ENCODE results near the gene NOL11.

DNA sequence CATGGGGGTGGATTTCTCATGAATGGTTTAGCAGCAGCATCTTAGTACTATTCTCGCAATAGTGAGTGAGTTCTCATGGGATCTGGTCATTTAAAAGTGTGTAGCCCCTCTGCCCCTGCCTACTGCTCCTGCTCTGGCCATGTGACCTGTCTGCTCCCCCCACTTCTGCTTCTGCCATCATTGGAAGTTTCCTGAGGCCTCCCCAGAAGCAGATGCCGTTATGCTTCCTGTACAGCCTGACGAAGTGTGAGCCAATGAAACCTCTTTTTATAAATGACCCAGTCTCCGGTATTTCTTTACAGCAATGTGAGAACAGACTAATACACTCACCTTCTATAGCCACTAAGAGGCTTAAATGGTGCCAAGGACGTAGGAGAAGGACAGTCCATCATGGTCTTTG is 51.5 kb downstream of the NOL11 start:
- TF ChIP-seq, protein P1, sequence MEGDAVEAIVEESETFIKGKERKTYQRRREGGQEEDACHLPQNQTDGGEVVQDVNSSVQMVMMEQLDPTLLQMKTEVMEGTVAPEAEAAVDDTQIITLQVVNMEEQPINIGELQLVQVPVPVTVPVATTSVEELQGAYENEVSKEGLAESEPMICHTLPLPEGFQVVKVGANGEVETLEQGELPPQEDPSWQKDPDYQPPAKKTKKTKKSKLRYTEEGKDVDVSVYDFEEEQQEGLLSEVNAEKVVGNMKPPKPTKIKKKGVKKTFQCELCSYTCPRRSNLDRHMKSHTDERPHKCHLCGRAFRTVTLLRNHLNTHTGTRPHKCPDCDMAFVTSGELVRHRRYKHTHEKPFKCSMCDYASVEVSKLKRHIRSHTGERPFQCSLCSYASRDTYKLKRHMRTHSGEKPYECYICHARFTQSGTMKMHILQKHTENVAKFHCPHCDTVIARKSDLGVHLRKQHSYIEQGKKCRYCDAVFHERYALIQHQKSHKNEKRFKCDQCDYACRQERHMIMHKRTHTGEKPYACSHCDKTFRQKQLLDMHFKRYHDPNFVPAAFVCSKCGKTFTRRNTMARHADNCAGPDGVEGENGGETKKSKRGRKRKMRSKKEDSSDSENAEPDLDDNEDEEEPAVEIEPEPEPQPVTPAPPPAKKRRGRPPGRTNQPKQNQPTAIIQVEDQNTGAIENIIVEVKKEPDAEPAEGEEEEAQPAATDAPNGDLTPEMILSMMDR (conservative IDR thresholded peaks at IDR 0.05; ENCODE audit: low read depth in 2 of 2), result no peak
- no peak for TF ChIP-seq POLR2AphosphoS5 (IDR thresholded peaks at IDR 0.05; ENCODE audit: low read depth)
- no peak for TF ChIP-seq JUNB (IDR thresholded peaks at IDR 0.05; ENCODE audit: unreplicated experiment)
- TF ChIP-seq EZH2 (IDR thresholded peaks at IDR 0.05; ENCODE audit: low read depth, unreplicated experiment), result no peak
- TF ChIP-seq, protein P2, sequence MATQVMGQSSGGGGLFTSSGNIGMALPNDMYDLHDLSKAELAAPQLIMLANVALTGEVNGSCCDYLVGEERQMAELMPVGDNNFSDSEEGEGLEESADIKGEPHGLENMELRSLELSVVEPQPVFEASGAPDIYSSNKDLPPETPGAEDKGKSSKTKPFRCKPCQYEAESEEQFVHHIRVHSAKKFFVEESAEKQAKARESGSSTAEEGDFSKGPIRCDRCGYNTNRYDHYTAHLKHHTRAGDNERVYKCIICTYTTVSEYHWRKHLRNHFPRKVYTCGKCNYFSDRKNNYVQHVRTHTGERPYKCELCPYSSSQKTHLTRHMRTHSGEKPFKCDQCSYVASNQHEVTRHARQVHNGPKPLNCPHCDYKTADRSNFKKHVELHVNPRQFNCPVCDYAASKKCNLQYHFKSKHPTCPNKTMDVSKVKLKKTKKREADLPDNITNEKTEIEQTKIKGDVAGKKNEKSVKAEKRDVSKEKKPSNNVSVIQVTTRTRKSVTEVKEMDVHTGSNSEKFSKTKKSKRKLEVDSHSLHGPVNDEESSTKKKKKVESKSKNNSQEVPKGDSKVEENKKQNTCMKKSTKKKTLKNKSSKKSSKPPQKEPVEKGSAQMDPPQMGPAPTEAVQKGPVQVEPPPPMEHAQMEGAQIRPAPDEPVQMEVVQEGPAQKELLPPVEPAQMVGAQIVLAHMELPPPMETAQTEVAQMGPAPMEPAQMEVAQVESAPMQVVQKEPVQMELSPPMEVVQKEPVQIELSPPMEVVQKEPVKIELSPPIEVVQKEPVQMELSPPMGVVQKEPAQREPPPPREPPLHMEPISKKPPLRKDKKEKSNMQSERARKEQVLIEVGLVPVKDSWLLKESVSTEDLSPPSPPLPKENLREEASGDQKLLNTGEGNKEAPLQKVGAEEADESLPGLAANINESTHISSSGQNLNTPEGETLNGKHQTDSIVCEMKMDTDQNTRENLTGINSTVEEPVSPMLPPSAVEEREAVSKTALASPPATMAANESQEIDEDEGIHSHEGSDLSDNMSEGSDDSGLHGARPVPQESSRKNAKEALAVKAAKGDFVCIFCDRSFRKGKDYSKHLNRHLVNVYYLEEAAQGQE (IDR thresholded peaks at IDR 0.05; ENCODE audit: unreplicated experiment), result no peak

All from GM23338 (cell line).